GM19463 (cell line): ENCODE data around the gene ANKRD53.
A peak's percentile ranks its signal among the peaks of the same experiment; 100 is the strongest.

Experiments
- ATAC-seq: cut with Tn5 transposase; IDR thresholded peaks from one replicate; pipeline ENCODE4 v1.9.1; 2021; ENCODE audit warnings: mild to moderate bottlenecking, moderate library complexity; ENCODE audit not compliant: unreplicated experiment

ANKRD53 gene

GRCh38 chr2:70943205-70943871 is 35.1 kb upstream of the ANKRD53 start:
- ATAC-seq = no peak

DNA sequence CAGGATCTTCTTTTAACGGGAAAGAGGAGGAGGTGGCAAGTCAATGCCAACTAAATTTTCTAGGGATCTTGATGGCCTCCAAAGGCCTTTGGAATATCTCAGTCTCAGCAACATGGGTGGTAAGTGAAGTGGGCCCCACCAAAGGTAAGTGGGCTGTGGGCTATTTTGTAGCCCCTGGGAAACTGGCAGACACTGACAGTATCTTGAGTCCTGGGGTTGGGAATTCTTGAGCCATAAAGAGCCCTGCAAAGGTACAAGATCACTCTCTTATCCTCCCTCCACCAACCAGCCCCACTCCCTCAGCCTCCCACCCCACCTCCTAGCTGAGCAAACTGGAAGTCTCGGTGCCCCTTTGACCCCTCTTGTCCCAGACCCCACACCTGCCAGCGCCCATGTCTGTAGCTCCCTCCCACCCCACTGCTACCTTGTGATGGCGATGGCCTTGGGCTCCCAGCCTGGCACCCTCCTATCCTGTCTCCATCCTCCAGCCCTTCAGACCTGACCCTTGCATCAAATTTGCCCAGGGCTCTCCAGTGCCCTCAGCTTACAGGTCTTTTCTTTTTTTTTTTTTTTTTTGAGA is 34.2 kb upstream of the ANKRD53 start:
- no peak for ATAC-seq

GRCh38 chr2:70946832-70947442 is 31.5 kb upstream of the ANKRD53 start:
- ATAC-seq = no peak

- no peak for ATAC-seq
These were observed 30.8 kb upstream of the ANKRD53 start for GRCh38 chr2:70947556-70948184.

GRCh38 chr2:70948337-70949003 is 30.0 kb upstream of the ANKRD53 start:
- peak; percentile 95 for ATAC-seq

DNA sequence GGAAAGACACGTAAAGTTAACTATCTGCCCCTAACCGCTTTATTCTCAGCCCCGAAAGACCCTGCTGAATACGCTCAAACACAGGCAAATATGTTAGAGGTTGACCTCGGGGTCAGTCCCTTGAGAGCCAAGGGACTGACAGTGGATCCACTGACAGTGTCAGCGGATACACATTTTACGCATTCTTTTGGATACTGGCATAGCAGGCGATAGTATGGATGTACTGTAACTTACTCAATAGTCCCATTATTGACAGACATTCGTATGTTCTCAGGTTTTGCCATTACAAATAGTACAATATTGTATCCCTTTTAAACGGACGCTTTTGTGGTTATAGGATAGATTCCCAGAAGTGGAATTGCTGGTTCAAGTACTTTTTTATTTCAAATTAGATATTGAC is 29.3 kb upstream of the ANKRD53 start:
- no peak for ATAC-seq

GRCh38 chr2:70954886-70955285 is 23.5 kb upstream of the ANKRD53 start:
- ATAC-seq = no peak

- ATAC-seq = no peak
These were observed 22.3 kb upstream of the ANKRD53 start for GRCh38 chr2:70956141-70956540.

GRCh38 chr2:70957798-70958197 is 20.6 kb upstream of the ANKRD53 start:
- no peak for ATAC-seq

- no peak for ATAC-seq
These were observed 19.7 kb upstream of the ANKRD53 start for GRCh38 chr2:70958759-70959158.

- no peak for ATAC-seq
These were observed 19.1 kb upstream of the ANKRD53 start for GRCh38 chr2:70959271-70959761.

- ATAC-seq = no peak
These were observed 18.3 kb upstream of the ANKRD53 start for GRCh38 chr2:70959851-70960832.

- ATAC-seq = no peak
These were observed 17.4 kb upstream of the ANKRD53 start for GRCh38 chr2:70960833-70961647.

- ATAC-seq = no peak
These were observed 16.8 kb upstream of the ANKRD53 start for GRCh38 chr2:70961648-70961994.

- no peak for ATAC-seq
These were observed 16.1 kb upstream of the ANKRD53 start for GRCh38 chr2:70962211-70962884.

GRCh38 chr2:70962885-70963878 is 15.2 kb upstream of the ANKRD53 start:
- no peak for ATAC-seq

DNA sequence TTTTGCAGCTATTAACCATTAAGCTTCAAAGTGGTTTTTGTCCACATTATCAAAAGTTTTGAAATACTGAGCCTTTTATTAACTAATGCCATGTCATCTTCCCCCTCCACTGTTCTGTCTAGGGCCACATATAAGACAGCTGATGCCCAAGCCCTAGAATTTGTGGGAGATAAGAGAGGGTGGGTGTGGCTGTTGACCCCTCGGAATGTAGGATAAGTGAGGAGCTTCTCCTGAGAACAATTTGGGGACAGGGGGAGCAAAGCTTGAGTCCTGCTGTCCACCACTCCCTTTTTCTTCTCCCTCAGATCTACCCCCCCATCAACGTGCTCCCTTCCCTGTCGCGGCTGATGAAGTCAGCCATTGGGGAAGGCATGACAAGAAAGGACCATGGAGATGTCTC is 14.3 kb upstream of the ANKRD53 start:
- ATAC-seq = no peak
